Nephron progenitor cell (in vitro differentiated cells): ENCODE measurements around the gene SDK1.

Source experiments
- DNase-seq: peaks from one replicate; pipeline ENCODE4 v3.0.0; 2021
- H3K27ac Mint-ChIP-seq: 2 replicates; pipeline ENCODE4 v1.8.0; 2021; ENCODE audit warnings: mild to moderate bottlenecking, moderate library complexity, mixed read lengths
- H3K27me3 Mint-ChIP-seq: 2 replicates; pipeline ENCODE4 v1.8.0; 2021; ENCODE audit warnings: mild to moderate bottlenecking, low read depth, mixed read lengths; ENCODE audit not compliant: poor library complexity
- H3K36me3 Mint-ChIP-seq: 2 replicates; pipeline ENCODE4 v1.8.0; 2021; ENCODE audit warnings: low read depth, mixed read lengths
- H3K4me1 Mint-ChIP-seq: 2 replicates; pipeline ENCODE4 v1.8.0; 2021; ENCODE audit warnings: mixed read lengths
- H3K4me3 Mint-ChIP-seq: 2 replicates; pipeline ENCODE4 v1.8.0; 2021; ENCODE audit warnings: mild to moderate bottlenecking, moderate library complexity, mixed read lengths
- H3K9me3 Mint-ChIP-seq: 2 replicates; pipeline ENCODE4 v1.8.0; 2021; ENCODE audit warnings: mild to moderate bottlenecking, moderate library complexity, mixed read lengths
- TF ChIP-seq, protein P1 (sequence below): fragments of 200-600 bp; sonication (generic); IDR thresholded peaks from 2 replicates; pipeline ENCODE4 v1.5.0; 2021; ENCODE audit warnings: antibody characterized with exemption

Gene SDK1

GRCh38 chr7:3895341-3896116, 594.5 kb downstream of the SDK1 start:
- H3K4me3 Mint-ChIP-seq: no peak overlapping the region
- H3K36me3 Mint-ChIP-seq: no peaks in the 10 kb centered on the region
- peaks cover 23% of the 10 kb centered on the region for H3K4me1 Mint-ChIP-seq
- H3K27me3 Mint-ChIP-seq: peaks cover 8% of the 10 kb centered on the region
- DNase-seq: no peak
- no peak overlapping the region for H3K27ac Mint-ChIP-seq
- no peaks in the 10 kb centered on the region for H3K9me3 Mint-ChIP-seq
- TF ChIP-seq, protein P1, sequence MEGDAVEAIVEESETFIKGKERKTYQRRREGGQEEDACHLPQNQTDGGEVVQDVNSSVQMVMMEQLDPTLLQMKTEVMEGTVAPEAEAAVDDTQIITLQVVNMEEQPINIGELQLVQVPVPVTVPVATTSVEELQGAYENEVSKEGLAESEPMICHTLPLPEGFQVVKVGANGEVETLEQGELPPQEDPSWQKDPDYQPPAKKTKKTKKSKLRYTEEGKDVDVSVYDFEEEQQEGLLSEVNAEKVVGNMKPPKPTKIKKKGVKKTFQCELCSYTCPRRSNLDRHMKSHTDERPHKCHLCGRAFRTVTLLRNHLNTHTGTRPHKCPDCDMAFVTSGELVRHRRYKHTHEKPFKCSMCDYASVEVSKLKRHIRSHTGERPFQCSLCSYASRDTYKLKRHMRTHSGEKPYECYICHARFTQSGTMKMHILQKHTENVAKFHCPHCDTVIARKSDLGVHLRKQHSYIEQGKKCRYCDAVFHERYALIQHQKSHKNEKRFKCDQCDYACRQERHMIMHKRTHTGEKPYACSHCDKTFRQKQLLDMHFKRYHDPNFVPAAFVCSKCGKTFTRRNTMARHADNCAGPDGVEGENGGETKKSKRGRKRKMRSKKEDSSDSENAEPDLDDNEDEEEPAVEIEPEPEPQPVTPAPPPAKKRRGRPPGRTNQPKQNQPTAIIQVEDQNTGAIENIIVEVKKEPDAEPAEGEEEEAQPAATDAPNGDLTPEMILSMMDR: no peak

GRCh38 chr7:3896169-3896765, 595.2 kb downstream of the SDK1 start:
- DNase-seq: no peak
- H3K27me3 Mint-ChIP-seq: peaks cover 8% of the 10 kb centered on the region
- TF ChIP-seq, protein P1: no peak

GRCh38 chr7:3897430-3898372, 596.6 kb downstream of the SDK1 start:
- DNase-seq: peak; percentile 33
- peaks cover 23% of the 10 kb centered on the region for H3K4me1 Mint-ChIP-seq
- peaks cover 3% of the 10 kb centered on the region for H3K27me3 Mint-ChIP-seq
- no peak overlapping the region for H3K27ac Mint-ChIP-seq
- H3K36me3 Mint-ChIP-seq: no peaks in the 10 kb centered on the region
- no peak overlapping the region for H3K4me3 Mint-ChIP-seq
- H3K9me3 Mint-ChIP-seq: no peaks in the 10 kb centered on the region
- TF ChIP-seq, protein P1: peak; percentile 79

More at GRCh38 chr7:3896169-3896765, 595.2 kb downstream of the SDK1 start:
- Mint-ChIP-seq H3K27ac (peak overlapping the region; percentile 62), H3K36me3 (no peaks in the 10 kb centered on the region), H3K9me3 (no peaks in the 10 kb centered on the region), H3K4me1 (peaks cover 23% of the 10 kb centered on the region), H3K4me3 (no peak overlapping the region)

DNA sequence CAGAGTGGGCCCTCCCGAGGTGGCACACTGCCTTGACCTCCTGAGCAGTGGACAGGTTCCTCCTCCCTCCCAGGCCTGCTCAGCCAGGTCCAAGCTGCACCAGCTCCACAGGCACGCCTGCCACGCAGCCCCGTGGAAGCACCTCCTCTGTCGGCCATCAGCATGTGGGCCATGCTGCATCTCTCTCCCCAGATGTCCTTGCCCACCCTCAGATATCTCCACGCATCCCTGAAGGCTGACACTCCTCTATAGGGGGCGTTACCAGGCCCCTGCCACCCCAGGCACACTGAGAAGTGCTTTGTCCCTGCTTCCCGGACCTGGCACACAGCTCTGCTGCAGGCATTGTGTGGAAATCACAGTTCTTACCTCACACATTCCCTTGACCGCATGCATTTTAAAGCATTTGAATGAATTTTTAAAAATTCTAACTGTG, 598.5 kb downstream of the SDK1 start:
- Mint-ChIP-seq H3K27me3 (no peaks in the 10 kb centered on the region), H3K4me3 (no peak overlapping the region), H3K27ac (no peak overlapping the region), H3K4me1 (peaks cover 23% of the 10 kb centered on the region), H3K36me3 (no peaks in the 10 kb centered on the region), H3K9me3 (peaks cover 5% of the 10 kb centered on the region)
- TF ChIP-seq, protein P1: no peak
- DNase-seq: no peak

- TF ChIP-seq, protein P1: no peak
- no peak for DNase-seq
- peaks cover 12% of the 10 kb centered on the region for H3K9me3 Mint-ChIP-seq
- H3K4me3 Mint-ChIP-seq: no peak overlapping the region
- H3K27me3 Mint-ChIP-seq: no peaks in the 10 kb centered on the region
- H3K27ac Mint-ChIP-seq: no peak overlapping the region
- no peaks in the 10 kb centered on the region for H3K36me3 Mint-ChIP-seq
- H3K4me1 Mint-ChIP-seq: peaks cover 21% of the 10 kb centered on the region
Observed at GRCh38 chr7:3908153-3908552, 607.1 kb downstream of the SDK1 start.
